Hematopoietic multipotent progenitor cell treated with erythropoietin and hydrocortisone succinate and interleukin-3 and kit ligand, for 4 days (in vitro differentiated cells): ENCODE measurements around the gene MYO5C.
"Not testable (repeated sequence)": the region's sequence is repeated elsewhere in the genome, so short reads cannot be mapped to it uniquely, and the experiment has no call there.

Experiments
- DNase-seq: peaks from one replicate; pipeline ENCODE4 v3.0.0-alpha.2; 2015

MYO5C gene

GRCh38 chr15:52238989-52239525 is 56.5 kb downstream of the MYO5C start:
- not testable (repeated sequence) for DNase-seq

GRCh38 chr15:52238149-52238548 is 57.5 kb downstream of the MYO5C start:
- DNase-seq = no peak

- no peak for DNase-seq
These were observed 59.6 kb downstream of the MYO5C start for GRCh38 chr15:52236013-52236412.

GRCh38 chr15:52234596-52235541 is 60.7 kb downstream of the MYO5C start:
- peak; percentile 12 for DNase-seq

- peak; percentile 80 for DNase-seq
These were observed 62.2 kb downstream of the MYO5C start for GRCh38 chr15:52233405-52233804.

- peak; percentile 78 for DNase-seq
These were observed 63.3 kb downstream of the MYO5C start for GRCh38 chr15:52232327-52232726.

GRCh38 chr15:52230073-52230472 is 65.5 kb downstream of the MYO5C start:
- DNase-seq = no peak

GRCh38 chr15:52228921-52229320 is 66.7 kb downstream of the MYO5C start:
- no peak for DNase-seq

GRCh38 chr15:52227456-52227855 is 68.1 kb downstream of the MYO5C start:
- DNase-seq = peak; percentile 95

GRCh38 chr15:52225230-52225629 is 70.4 kb downstream of the MYO5C start:
- no peak for DNase-seq

GRCh38 chr15:52224211-52224610 is 71.4 kb downstream of the MYO5C start:
- DNase-seq = no peak

- no peak for DNase-seq
These were observed 73.9 kb downstream of the MYO5C start for GRCh38 chr15:52221730-52222129.

- no peak for DNase-seq
These were observed 74.5 kb downstream of the MYO5C start for GRCh38 chr15:52220937-52221660.

- no peak for DNase-seq
These were observed 75.4 kb downstream of the MYO5C start for GRCh38 chr15:52220251-52220650.

GRCh38 chr15:52218816-52219215 is 76.8 kb downstream of the MYO5C start:
- DNase-seq = no peak

- no peak for DNase-seq
These were observed 77.2 kb downstream of the MYO5C start for GRCh38 chr15:52218371-52218770.

- peak; percentile 20 for DNase-seq
These were observed 78.4 kb downstream of the MYO5C start for GRCh38 chr15:52217186-52217585.

GRCh38 chr15:52214553-52214952 is 81.1 kb downstream of the MYO5C start:
- DNase-seq = no peak

- DNase-seq = no peak
These were observed 82.4 kb downstream of the MYO5C start for GRCh38 chr15:52213206-52213605.

GRCh38 chr15:52208306-52208946 is 87.2 kb downstream of the MYO5C start:
- peak; percentile 85 for DNase-seq

- DNase-seq = no peak
These were observed 88.4 kb downstream of the MYO5C start for GRCh38 chr15:52207191-52207590.

- DNase-seq = no peak
These were observed 89.2 kb downstream of the MYO5C start for GRCh38 chr15:52206446-52206845.

GRCh38 chr15:52204657-52205056 is 90.9 kb downstream of the MYO5C start:
- DNase-seq = no peak
